Measurements from ENCODE around the gene LEO1.

DNA sequence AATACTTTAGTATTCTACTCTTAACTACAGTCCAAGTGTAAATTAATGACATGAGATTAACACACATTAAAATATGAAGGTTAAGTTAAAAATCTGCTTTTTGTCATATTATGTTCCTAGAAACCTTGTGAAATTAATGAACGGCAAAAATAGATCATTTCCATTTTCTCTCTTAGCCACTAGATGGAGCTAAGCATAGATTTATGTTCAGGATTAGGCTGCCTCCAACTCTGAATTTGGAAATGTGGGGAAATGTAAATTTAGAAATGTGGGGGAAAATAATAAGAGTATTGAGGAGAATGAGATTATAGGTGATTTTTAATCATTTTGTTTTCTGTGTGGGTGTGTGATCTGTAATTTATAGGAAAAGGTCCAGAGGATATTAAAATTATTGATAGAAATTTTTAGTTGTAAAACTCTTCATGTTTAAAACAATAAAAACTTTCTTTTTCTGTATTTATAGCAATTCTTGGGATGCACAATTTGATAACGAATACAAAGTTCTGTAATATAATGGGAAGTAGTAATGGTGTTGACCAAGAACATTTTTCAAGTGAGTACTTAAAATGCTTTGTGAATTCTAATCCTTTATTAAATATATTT lies 82.9 kb downstream of the LEO1 start:
- TF ChIP-seq CTCF (conservative IDR thresholded peaks at IDR 0.05 in 1 of 2, IDR thresholded peaks at IDR 0.05 in 1 of 2; ENCODE audit: extremely low read depth in 1 of 2, insufficient read depth in 1 of 2, low read depth in 1 of 2, low read length in 2 of 2) (peak; percentile 67 to 74), EZH2 (IDR thresholded peaks at IDR 0.05; ENCODE audit: borderline replicate concordance, low read length) (no peak)

Data from mammary epithelial cell (primary cell).